Hepatocyte (in vitro differentiated cells): ENCODE results near the gene MAPK11.

ENCODE experiments used
- CTCF ChIP-seq: fragments of 200-600 bp; sonication (generic); IDR thresholded peaks from 2 replicates; pipeline ENCODE4 v1.5.1; 2016; ENCODE audit warnings: antibody characterized with exemption, mild to moderate bottlenecking; ENCODE audit not compliant: poor library complexity
- EZH2phosphoT487 ChIP-seq: fragments of 200-600 bp; sonication (generic); IDR thresholded peaks from one replicate; pipeline ENCODE4 v1.6.1; 2018; ENCODE audit warnings: antibody characterized with exemption, mild to moderate bottlenecking, low read depth, moderate library complexity; ENCODE audit not compliant: unreplicated experiment, severe bottlenecking

- TF ChIP-seq CTCF = no peak
- TF ChIP-seq EZH2phosphoT487 = no peak
Observed at GRCh38 chr22:50232481-50233151, 37.6 kb downstream of the MAPK11 start.
